NCI-H187 treated with DMSO at 0.1 percent for 48 hours (cell line): ENCODE results near the gene GNAL.
"Not testable (repeated sequence)": the region's sequence is repeated elsewhere in the genome, so short reads cannot be mapped to it uniquely, and the experiment has no call there.

ENCODE experiments used
- DNase-seq: peaks from one replicate; lab custom pipeline; 2025; lab: John Stamatoyannopoulos, UW

GNAL gene

GRCh38 chr18:11669271-11669947 is 19.7 kb upstream of the GNAL start:
- DNase-seq: no peak

DNA sequence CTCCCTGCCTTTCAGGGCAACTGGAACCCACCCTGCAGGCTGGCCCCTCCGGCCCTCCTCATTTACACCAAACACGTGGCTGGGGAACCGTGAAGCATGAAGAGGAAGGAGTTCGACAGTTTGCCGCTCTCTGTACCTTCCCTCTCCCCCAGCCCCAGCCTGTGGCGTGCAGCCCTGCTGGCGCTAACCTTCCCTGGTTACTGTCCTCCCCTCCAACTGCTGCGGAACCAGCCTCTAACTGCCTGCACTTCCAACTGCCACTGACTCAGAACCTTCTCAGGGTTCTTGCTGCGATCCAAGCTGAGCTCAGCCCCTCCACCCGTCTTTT is 19.2 kb upstream of the GNAL start:
- no peak for DNase-seq

GRCh38 chr18:11671156-11671555 is 17.9 kb upstream of the GNAL start:
- DNase-seq: no peak

DNA sequence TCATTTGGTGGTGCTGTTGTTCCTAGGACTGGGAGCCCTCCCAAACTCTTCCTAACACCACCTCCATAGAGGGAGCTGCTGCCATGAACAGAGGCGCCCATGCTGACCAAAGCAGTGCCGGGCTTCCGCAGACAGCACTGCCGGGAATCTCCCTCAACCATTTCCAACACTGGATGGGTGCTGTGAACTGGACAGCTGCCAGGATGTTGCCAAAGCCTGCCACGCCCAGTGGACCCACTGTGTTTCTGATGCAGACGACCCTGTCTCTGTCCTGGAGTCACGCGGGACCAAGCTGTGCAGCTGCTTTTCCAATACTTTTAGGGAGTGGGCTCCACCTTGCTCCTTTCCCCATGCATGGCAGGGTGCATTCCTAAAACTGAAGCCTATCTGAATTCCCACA is 16.9 kb upstream of the GNAL start:
- no peak for DNase-seq

- no peak for DNase-seq
Observed at GRCh38 chr18:11672846-11673454, 16.1 kb upstream of the GNAL start.

DNA sequence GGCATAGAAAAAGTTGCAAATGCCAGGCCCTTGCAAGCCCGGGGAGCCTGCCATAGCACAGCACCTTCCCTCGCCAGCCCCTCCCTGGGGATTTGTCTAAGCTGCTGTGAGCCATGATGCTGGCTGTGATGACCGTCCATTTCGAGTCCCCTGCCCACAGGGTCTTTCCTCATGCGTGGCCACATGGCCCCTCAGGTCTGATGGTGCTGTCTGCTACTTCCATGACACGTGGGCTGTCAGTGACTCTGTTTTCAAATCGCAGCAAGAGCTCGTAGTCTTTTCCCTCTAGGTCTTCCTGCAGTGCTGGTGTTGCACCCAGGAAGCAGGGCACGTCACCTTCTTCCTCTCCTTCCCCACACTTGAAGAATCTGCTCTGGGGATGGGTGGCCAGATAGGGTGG is 15.5 kb upstream of the GNAL start:
- DNase-seq: no peak

- no peak for DNase-seq
Observed at GRCh38 chr18:11674119-11674518, 14.9 kb upstream of the GNAL start.

DNA sequence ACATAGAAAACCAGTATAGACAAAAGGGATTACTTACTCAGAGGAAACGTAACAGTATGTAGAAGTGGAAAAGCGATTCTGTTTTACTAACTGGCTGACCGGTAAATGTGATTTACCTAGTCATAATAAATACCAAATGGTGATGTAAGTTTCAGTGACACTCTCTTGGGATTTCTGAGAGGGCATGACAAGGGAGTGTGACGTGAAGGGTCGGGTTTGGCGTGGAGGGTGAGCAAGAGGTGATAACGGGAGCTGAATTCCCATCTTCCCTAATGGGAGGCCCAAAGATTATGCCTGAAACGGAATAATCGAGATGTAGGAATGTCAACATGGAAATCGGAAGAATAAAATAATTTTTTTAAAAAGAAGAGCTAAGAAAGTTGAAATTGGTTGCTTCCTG is 12.7 kb upstream of the GNAL start:
- no peak for DNase-seq

DNA sequence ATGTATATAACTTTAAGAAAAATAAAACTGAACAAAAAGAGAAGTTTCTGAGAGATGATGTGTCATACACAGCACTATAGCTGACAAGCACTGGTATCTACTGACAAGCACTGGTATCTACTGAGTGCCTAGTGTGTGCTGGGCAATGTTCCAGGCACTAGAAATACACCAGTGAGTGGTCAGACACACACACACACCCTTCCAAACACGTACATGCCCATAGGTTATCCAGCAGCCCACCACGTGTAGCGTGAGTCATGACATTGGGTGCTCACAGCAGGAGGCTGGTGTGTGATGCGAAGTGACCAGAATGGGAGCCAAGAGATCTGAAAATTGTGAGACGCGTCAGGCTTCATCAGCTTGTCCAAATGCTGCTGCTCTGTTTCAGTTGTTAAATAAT is 12.2 kb upstream of the GNAL start:
- DNase-seq: no peak

DNA sequence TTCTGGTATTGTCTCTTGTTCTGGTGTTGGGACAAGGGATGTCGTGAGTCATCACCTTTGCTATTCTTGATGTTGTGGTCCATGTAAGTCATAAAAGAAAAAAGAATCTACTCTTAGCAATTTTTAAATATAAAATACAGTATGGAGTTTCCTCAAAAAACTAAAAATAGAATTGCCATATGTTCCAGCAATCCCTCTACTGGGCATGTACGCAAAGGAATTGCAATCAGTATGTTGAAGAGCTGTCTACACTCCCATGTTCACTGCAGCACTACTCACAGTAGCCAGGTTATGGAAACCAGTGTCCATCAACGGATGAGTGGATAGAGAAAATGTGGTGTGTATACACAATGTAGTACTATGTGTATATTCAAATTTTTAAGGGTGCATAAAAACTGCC is 10.9 kb upstream of the GNAL start:
- DNase-seq: no peak

GRCh38 chr18:11689669-11690565 is 853 bp downstream of the GNAL start:
- no peak for DNase-seq

DNA sequence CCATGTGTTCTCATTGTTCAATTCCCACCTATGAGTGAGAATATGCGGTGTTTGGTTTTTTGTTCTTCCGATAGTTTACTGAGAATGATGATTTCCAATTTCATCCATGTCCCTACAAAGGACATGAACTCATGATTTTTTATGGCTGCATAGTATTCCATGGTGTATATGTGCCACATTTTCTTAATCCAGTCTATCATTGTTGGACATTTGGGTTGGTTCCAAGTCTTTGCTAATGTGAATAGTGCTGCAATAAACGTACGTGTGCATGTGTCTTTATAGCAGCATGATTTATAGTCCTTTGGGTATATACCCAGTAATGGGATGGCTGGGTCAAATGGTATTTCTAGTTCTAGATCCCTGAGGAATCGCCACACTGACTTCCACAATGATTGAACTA is 1.6 kb downstream of the GNAL start:
- not testable (repeated sequence) for DNase-seq

- no peak for DNase-seq
Observed at GRCh38 chr18:11695736-11696135, 6.7 kb downstream of the GNAL start.

DNA sequence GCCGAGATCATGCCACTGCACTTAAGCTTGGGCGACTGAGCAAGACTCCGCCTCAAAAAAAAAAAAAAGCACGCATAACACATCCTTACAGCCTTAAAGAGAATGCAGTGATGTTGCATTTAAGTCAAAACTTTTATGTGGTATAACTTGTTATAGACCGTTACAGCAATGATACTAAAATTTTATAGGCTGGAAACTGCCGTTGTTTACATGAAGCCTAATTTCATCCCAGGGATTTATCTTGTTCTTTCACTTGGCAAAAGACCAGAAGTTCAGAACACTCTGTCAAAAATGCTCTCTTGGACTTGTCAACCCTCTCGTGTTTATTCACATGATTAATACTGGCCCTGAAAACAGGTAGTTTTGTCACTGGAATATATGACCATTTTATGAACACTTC is 7.4 kb downstream of the GNAL start:
- no peak for DNase-seq

- DNase-seq: no peak
Observed at GRCh38 chr18:11700876-11701275, 11.8 kb downstream of the GNAL start.

- DNase-seq: no peak
Observed at GRCh38 chr18:11710578-11710977, 21.5 kb downstream of the GNAL start.

DNA sequence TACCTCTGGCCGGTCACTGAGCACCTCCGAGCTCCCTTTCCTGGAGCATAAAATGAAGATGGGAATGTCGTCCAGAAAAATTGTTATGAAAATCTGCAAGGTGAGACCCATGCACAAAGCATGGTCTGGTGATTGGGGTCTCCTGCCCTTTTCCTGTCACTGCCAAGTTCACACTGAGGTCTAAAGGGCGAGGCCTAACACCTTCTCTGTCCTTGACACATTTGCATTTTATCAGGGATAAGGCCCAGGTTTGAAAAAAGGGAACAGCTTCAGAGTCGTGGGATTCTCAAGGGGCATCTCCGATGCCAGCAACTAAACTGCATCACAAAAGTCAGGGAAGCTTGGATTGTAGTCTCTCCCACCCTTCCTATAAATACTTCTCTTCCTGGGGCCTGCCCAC is 24.7 kb downstream of the GNAL start:
- no peak for DNase-seq

GRCh38 chr18:11714244-11714918 is 25.3 kb downstream of the GNAL start:
- DNase-seq: no peak

DNA sequence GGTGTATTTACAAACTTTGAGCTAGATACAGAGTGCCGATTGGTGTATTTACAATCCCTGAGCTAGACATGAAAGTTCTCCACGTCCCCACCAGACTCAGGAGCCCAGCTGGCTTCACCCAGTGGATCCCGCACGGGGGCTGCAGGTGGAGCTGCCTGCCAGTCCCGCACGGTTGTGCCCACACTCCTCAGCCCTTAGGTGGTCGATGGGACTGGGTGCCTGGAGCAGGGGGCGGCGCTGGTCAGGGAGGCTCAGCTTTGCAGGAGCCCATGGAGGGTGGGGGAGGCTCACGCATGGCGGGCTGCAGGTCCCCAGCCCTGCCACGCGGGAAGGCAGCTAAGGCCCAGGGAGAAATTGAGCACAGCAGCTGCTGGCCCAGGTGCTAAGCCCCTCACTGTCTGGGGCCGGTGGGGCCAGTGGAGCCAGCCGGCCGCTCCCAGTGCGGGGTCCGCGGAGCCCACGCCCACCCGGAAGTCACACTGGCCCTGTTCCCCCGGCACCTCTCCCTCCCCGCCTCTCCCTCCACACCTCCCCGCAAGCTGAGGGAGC is 27.8 kb downstream of the GNAL start:
- not testable (repeated sequence) for DNase-seq

DNA sequence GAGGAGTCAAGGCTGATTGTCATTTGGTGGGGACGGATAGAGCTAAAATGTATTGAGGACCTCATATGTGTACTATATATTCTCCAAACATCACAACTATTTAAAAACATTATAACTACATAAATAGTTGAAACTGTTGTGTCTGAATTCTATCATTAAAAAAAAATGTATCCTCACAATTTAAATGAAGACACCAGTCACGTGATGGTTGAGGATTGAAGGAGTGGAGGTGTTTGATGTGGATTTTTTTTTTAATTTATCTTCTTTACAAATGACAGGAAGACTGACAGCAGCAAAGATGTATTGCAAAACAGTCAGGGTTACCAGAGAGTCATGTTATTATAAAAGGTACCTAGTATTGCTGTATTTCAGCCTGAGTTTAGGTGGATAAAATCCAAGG is 30.0 kb downstream of the GNAL start:
- DNase-seq: no peak

DNA sequence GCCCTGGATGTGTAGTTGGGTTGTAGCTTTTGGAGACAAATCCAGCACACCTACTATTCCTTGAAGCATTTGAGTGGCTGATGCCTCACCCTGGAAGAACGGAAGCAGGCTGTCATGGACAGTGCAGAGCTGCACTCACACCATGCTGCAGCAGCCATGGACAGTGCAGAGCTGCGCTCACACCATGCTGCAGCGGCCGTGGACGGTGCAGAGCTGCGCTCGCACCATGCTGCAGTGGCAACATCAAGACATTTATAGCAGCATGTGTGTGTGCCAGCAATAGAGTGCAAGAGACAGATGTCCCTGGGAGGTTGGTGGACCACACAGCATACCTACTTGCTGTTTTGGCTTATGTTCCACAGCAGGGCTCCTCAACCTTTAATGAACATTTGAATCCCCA is 30.6 kb downstream of the GNAL start:
- no peak for DNase-seq

DNA sequence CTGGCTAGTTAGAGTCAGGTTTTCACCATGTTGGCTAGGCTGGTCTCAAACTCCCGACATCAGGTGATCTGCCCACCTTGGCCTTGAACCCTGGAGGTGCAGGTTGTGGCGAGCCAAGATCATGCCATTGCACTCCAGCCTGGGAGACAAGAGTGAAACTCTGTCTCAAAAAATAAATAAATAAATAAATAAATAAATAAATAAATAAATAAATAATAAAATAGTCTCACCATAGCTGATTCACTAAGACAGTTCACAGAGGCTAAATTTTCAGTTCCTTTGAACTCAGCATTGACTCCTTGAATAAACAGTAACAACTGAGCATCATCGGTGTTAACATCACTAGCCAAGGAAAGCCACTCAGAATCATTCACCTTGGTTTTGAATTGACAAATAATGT is 32.7 kb downstream of the GNAL start:
- no peak for DNase-seq
